ENCODE measurements around the gene PPARGC1A.

GRCh38 chr4:23866450-23867075 lies 23.3 kb downstream of the PPARGC1A start:
- TF ChIP-seq POLR2A (IDR thresholded peaks at IDR 0.05) (no peak), CTCF (IDR thresholded peaks at IDR 0.05) (no peak)

Data from heart left ventricle (tissue), 13 donors.